ENCODE data around the gene GAB2. TPM values are rescaled to one million over a fixed set of nuclear protein-coding genes. Genes with fewer than 3 reads are reported as not detected.

Gene GAB2
- total and polyA plus RNA-seq, 7 experiments from 2014 or later = 0.17 to 42.6 (median 3.5) TPM

DNA sequence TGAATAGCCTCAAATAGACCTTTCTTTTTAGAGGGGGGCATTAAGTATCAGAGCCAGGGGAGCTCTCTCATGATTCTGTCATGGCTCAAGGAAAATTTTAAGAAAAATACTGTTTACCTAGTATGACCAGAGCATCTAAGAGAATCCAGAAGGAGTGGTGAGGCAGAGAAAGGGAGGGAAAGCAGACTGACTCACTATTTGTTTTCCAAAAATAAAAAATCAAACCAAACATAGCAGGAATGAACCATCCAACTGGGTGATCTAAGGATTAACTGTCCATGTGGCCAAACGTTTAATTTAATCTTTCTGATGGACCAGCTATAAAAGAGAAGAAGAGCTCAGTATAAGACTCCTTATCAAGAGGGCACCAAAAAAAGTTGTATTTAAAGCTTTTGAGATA lies 70.8 kb downstream of the GAB2 start:
- no peaks in the 10 kb centered on the region for H3K27me3 ChIP-seq (ENCODE audit: control insufficient read depth in 2 of 2, insufficient read depth in 2 of 2, low read length in 2 of 2)
- peaks cover 3 to 20% (median 15%) of the 10 kb centered on the region in 5 donors for H3K27me3 Mint-ChIP-seq
- peaks cover 0 to 46% (median 0%) of the 10 kb centered on the region in 5 donors for H3K36me3 Mint-ChIP-seq
- no peaks in the 10 kb centered on the region for H3K36me3 ChIP-seq (ENCODE audit: control insufficient read depth in 2 of 3, insufficient read depth in 3 of 3, low read length in 3 of 3)
- POLR2A ChIA-PET = interaction anchor here (0.6 kb wide), 1 partner anchor 35 kb away, joined by 5 read pairs; no protein-coding TSS in a partner anchor
- no peak overlapping the region for H3K27ac Mint-ChIP-seq
- no peak overlapping the region for H3K27ac ChIP-seq (ENCODE audit: low read depth, low read length)
- H3K4me3 Mint-ChIP-seq = no peak overlapping the region
- peaks cover 16 to 73% (median 20%) of the 10 kb centered on the region in 7 donors for H3K4me1 Mint-ChIP-seq
- ATAC-seq (no peak), DNase-seq (no peak)
- no peak overlapping the region for H3K4me3 ChIP-seq (ENCODE audit: low read length)
- intact Hi-C loops (cut with micrococcal nuclease) = loop anchor here in 1 of 2 donors (2.0 kb wide), 1 partner anchor 14 kb away; no protein-coding TSS in a partner anchor
- peaks cover 0 to 15% (median 0%) of the 10 kb centered on the region in 11 donors for H3K9me3 Mint-ChIP-seq
- H3K4me1 ChIP-seq (ENCODE audit: control insufficient read depth in 2 of 2, insufficient read depth in 2 of 2, low read length in 2 of 2) = no peaks in the 10 kb centered on the region
- CTCF ChIA-PET = no interaction called here
- H3K9me3 ChIP-seq (ENCODE audit: control insufficient read depth in 2 of 3, low read length in 3 of 3) = no peaks in the 10 kb centered on the region

- Histone ChIP-seq H3K9me3 (ENCODE audit: control insufficient read depth in 2 of 3, low read length in 3 of 3) (no peaks in the 10 kb centered on the region), H3K4me3 (ENCODE audit: low read length) (no peak overlapping the region), H3K4me1 (ENCODE audit: control insufficient read depth in 2 of 2, insufficient read depth in 2 of 2, low read length in 2 of 2) (no peaks in the 10 kb centered on the region), H3K36me3 (ENCODE audit: control insufficient read depth in 2 of 3, insufficient read depth in 3 of 3, low read length in 3 of 3) (no peaks in the 10 kb centered on the region), H3K27ac (ENCODE audit: low read depth, low read length) (no peak overlapping the region), H3K27me3 (ENCODE audit: control insufficient read depth in 2 of 2, insufficient read depth in 2 of 2, low read length in 2 of 2) (no peaks in the 10 kb centered on the region)
- Mint-ChIP-seq H3K4me1 (peaks cover 11 to 75% (median 16%) of the 10 kb centered on the region in 7 donors), H3K27me3 (peaks cover 3 to 25% (median 16%) of the 10 kb centered on the region in 5 donors), H3K36me3 (peaks cover 0 to 59% (median 0%) of the 10 kb centered on the region in 5 donors), H3K4me3 (no peak overlapping the region), H3K9me3 (peaks cover 0 to 23% (median 0%) of the 10 kb centered on the region in 11 donors), H3K27ac (no peak overlapping the region)
- intact Hi-C loops (cut with micrococcal nuclease) = no loop called here
- DNase-seq = no peak
- POLR2A ChIA-PET = no interaction called here
- no peak for ATAC-seq
- CTCF ChIA-PET = no interaction called here
Observed at GRCh38 chr11:78345450-78345849, 72.2 kb downstream of the GAB2 start.

- H3K4me3 ChIP-seq (ENCODE audit: low read length) = no peak overlapping the region
- no peaks in the 10 kb centered on the region for H3K9me3 ChIP-seq (ENCODE audit: control insufficient read depth in 2 of 3, low read length in 3 of 3)
- Mint-ChIP-seq H3K27ac (no peak overlapping the region), H3K4me3 (no peak overlapping the region), H3K27me3 (peaks cover 3 to 25% (median 16%) of the 10 kb centered on the region in 5 donors), H3K9me3 (peaks cover 0 to 23% (median 0%) of the 10 kb centered on the region in 11 donors), H3K36me3 (peaks cover 0 to 59% (median 0%) of the 10 kb centered on the region in 5 donors), H3K4me1 (peaks cover 4 to 75% (median 14%) of the 10 kb centered on the region in 7 donors)
- H3K27ac ChIP-seq (ENCODE audit: low read depth, low read length) = no peak overlapping the region
- no peaks in the 10 kb centered on the region for H3K27me3 ChIP-seq (ENCODE audit: control insufficient read depth in 2 of 2, insufficient read depth in 2 of 2, low read length in 2 of 2)
- CTCF ChIA-PET = no interaction called here
- no peak for ATAC-seq
- DNase-seq = no peak
- no peaks in the 10 kb centered on the region for H3K4me1 ChIP-seq (ENCODE audit: control insufficient read depth in 2 of 2, insufficient read depth in 2 of 2, low read length in 2 of 2)
- intact Hi-C loops (cut with micrococcal nuclease) = loop anchor here in 1 of 2 donors (5.0 kb wide), 1 partner anchor 73 kb away; the partner anchor contains the start of gene GAB2
- H3K36me3 ChIP-seq (ENCODE audit: control insufficient read depth in 2 of 3, insufficient read depth in 3 of 3, low read length in 3 of 3) = no peaks in the 10 kb centered on the region
- POLR2A ChIA-PET = no interaction called here
Observed at GRCh38 chr11:78344676-78345075, 72.9 kb downstream of the GAB2 start.

- POLR2A ChIA-PET = no interaction called here
Observed at GRCh38 chr11:78344094-78344493, 73.5 kb downstream of the GAB2 start.

GRCh38 chr11:78343303-78343702 lies 74.3 kb downstream of the GAB2 start:
- peaks cover 0 to 77% (median 11%) of the 10 kb centered on the region in 7 donors for H3K4me1 Mint-ChIP-seq
- H3K27ac Mint-ChIP-seq = no peak overlapping the region
- peaks cover 0 to 18% (median 0%) of the 10 kb centered on the region in 11 donors for H3K9me3 Mint-ChIP-seq
- ATAC-seq (no peak), DNase-seq (no peak)
- POLR2A ChIA-PET = no interaction called here
- intact Hi-C loops (cut with micrococcal nuclease) = loop anchor here in 1 of 2 donors (5.0 kb wide), 1 partner anchor 74 kb away; the partner anchor contains the start of gene GAB2
- CTCF ChIA-PET = no interaction called here
- Histone ChIP-seq H3K27ac (ENCODE audit: low read depth, low read length) (no peak overlapping the region), H3K27me3 (ENCODE audit: control insufficient read depth in 2 of 2, insufficient read depth in 2 of 2, low read length in 2 of 2) (no peaks in the 10 kb centered on the region), H3K36me3 (ENCODE audit: control insufficient read depth in 2 of 3, insufficient read depth in 3 of 3, low read length in 3 of 3) (no peaks in the 10 kb centered on the region), H3K4me3 (ENCODE audit: low read length) (no peak overlapping the region), H3K9me3 (ENCODE audit: control insufficient read depth in 2 of 3, low read length in 3 of 3) (no peaks in the 10 kb centered on the region), H3K4me1 (ENCODE audit: control insufficient read depth in 2 of 2, insufficient read depth in 2 of 2, low read length in 2 of 2) (no peaks in the 10 kb centered on the region)
- peak overlapping the region in 1 of 10 donors; percentile 32 for H3K4me3 Mint-ChIP-seq
- peaks cover 0 to 61% (median 0%) of the 10 kb centered on the region in 5 donors for H3K36me3 Mint-ChIP-seq
- peaks cover 3 to 21% (median 16%) of the 10 kb centered on the region in 5 donors for H3K27me3 Mint-ChIP-seq

More at GRCh38 chr11:78344094-78344493, 73.5 kb downstream of the GAB2 start:
- peak overlapping the region in 1 of 9 donors; percentile 31 for H3K27ac Mint-ChIP-seq
- H3K27ac ChIP-seq (ENCODE audit: low read depth, low read length) = no peak overlapping the region
- no peak overlapping the region for H3K4me3 Mint-ChIP-seq
- no peaks in the 10 kb centered on the region for H3K36me3 ChIP-seq (ENCODE audit: control insufficient read depth in 2 of 3, insufficient read depth in 3 of 3, low read length in 3 of 3)
- intact Hi-C loops (cut with micrococcal nuclease) = loop anchor here in 1 of 2 donors (5.0 kb wide), 1 partner anchor 73 kb away; the partner anchor contains the start of gene GAB2
- no peak overlapping the region for H3K4me3 ChIP-seq (ENCODE audit: low read length)
- no peaks in the 10 kb centered on the region for H3K9me3 ChIP-seq (ENCODE audit: control insufficient read depth in 2 of 3, low read length in 3 of 3)
- peaks cover 0 to 23% (median 0%) of the 10 kb centered on the region in 11 donors for H3K9me3 Mint-ChIP-seq
- peaks cover 3 to 25% (median 16%) of the 10 kb centered on the region in 5 donors for H3K27me3 Mint-ChIP-seq
- no peak for ATAC-seq
- peaks cover 0 to 64% (median 0%) of the 10 kb centered on the region in 5 donors for H3K36me3 Mint-ChIP-seq
- CTCF ChIA-PET = no interaction called here
- H3K27me3 ChIP-seq (ENCODE audit: control insufficient read depth in 2 of 2, insufficient read depth in 2 of 2, low read length in 2 of 2) = no peaks in the 10 kb centered on the region
- no peaks in the 10 kb centered on the region for H3K4me1 ChIP-seq (ENCODE audit: control insufficient read depth in 2 of 2, insufficient read depth in 2 of 2, low read length in 2 of 2)
- peaks cover 1 to 77% (median 14%) of the 10 kb centered on the region in 7 donors for H3K4me1 Mint-ChIP-seq
- no peak for DNase-seq

GRCh38 chr11:78341841-78342240 lies 75.8 kb downstream of the GAB2 start:
- Histone ChIP-seq H3K4me1 (ENCODE audit: control insufficient read depth in 2 of 2, insufficient read depth in 2 of 2, low read length in 2 of 2) (no peaks in the 10 kb centered on the region), H3K27ac (ENCODE audit: low read depth, low read length) (no peak overlapping the region), H3K27me3 (ENCODE audit: control insufficient read depth in 2 of 2, insufficient read depth in 2 of 2, low read length in 2 of 2) (no peaks in the 10 kb centered on the region), H3K4me3 (ENCODE audit: low read length) (no peak overlapping the region), H3K9me3 (ENCODE audit: control insufficient read depth in 2 of 3, low read length in 3 of 3) (no peaks in the 10 kb centered on the region), H3K36me3 (ENCODE audit: control insufficient read depth in 2 of 3, insufficient read depth in 3 of 3, low read length in 3 of 3) (no peaks in the 10 kb centered on the region)
- POLR2A ChIA-PET = no interaction called here
- intact Hi-C loops (cut with micrococcal nuclease) = loop anchor here in 1 of 2 donors (2.0 to 5.0 kb wide), 2 partner anchors 49 to 75 kb away; partner anchors contain the start of gene GAB2
- ATAC-seq (no peak), DNase-seq (no peak)
- CTCF ChIA-PET = no interaction called here
- Mint-ChIP-seq H3K27me3 (peaks cover 3 to 18% (median 15%) of the 10 kb centered on the region in 5 donors), H3K4me3 (peak overlapping the region in 1 of 10 donors; percentile 7), H3K4me1 (peaks cover 0 to 84% (median 9%) of the 10 kb centered on the region in 7 donors), H3K27ac (peak overlapping the region in 1 of 9 donors; percentile 20), H3K9me3 (peaks cover 0 to 18% (median 0%) of the 10 kb centered on the region in 11 donors), H3K36me3 (peaks cover 0 to 66% (median 0%) of the 10 kb centered on the region in 5 donors)
